OCI-LY1 (cell line): ENCODE measurements around the gene PAK3.

ENCODE experiments used
- EZH2 ChIP-seq: fragments of 200-600 bp; sonication (generic), shearing (Covaris generic); IDR thresholded peaks from 2 replicates; pipeline ENCODE4 v1.8.0; 2017; ENCODE audit warnings: borderline replicate concordance, mixed run types, mild to moderate bottlenecking, antibody characterized with exemption, low read length, moderate library complexity, mixed read lengths
- TF ChIP-seq, protein P1 (sequence below): fragments of 200-600 bp; sonication (generic), shearing (Covaris generic); IDR thresholded peaks from 2 replicates; pipeline ENCODE4 v1.5.1; 2017; ENCODE audit warnings: mild to moderate bottlenecking, antibody characterized with exemption, low read length, moderate library complexity, mixed read lengths

DNA sequence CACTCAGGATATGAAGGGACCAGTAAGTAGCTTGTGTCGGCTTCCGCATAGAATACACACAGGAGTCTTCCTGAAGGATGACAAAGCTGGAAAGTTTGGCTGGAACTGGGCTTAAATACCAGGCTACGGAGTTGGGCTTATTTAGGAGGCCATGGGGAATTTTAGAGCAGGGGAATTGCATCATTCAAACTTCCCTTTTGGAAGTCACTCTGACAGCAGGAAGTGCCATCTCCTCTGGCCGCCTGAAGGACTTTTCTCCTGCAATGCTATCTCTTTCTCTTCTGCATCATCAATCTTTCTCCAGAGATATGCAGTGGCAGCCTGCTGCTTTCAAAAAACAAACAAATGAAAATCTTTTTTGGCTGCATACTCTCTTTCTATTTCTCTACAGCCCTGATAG lies 48.4 kb upstream of the PAK3 start:
- TF ChIP-seq, protein P1, sequence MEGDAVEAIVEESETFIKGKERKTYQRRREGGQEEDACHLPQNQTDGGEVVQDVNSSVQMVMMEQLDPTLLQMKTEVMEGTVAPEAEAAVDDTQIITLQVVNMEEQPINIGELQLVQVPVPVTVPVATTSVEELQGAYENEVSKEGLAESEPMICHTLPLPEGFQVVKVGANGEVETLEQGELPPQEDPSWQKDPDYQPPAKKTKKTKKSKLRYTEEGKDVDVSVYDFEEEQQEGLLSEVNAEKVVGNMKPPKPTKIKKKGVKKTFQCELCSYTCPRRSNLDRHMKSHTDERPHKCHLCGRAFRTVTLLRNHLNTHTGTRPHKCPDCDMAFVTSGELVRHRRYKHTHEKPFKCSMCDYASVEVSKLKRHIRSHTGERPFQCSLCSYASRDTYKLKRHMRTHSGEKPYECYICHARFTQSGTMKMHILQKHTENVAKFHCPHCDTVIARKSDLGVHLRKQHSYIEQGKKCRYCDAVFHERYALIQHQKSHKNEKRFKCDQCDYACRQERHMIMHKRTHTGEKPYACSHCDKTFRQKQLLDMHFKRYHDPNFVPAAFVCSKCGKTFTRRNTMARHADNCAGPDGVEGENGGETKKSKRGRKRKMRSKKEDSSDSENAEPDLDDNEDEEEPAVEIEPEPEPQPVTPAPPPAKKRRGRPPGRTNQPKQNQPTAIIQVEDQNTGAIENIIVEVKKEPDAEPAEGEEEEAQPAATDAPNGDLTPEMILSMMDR, result no peak
- no peak for TF ChIP-seq EZH2
